ENCODE data around the gene KLRC2.
"Not testable (repeated sequence)": the region's sequence is repeated elsewhere in the genome, so short reads cannot be mapped to it uniquely, and the experiment has no call there.

DNA sequence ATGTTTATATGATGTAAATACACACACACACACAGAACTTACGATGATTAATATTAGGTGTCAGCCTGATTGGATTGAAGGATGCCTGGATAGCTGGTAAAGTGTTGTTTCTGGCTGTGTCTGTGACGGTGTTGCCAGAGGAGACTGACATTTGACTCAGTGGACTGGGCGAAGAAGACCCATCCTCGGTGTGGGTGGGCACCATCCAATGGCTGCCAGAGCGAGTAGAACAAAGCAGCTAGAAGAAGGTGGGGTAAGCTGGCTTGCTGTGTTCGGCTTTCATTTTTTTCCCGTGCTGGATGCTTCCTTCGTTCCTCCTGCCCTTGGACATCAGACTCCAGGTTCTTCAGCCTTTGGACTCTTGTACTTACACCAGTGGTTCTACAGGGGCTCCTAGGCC lies 5.3 kb upstream of the KLRC2 start:
- TF ChIP-seq, protein P1, sequence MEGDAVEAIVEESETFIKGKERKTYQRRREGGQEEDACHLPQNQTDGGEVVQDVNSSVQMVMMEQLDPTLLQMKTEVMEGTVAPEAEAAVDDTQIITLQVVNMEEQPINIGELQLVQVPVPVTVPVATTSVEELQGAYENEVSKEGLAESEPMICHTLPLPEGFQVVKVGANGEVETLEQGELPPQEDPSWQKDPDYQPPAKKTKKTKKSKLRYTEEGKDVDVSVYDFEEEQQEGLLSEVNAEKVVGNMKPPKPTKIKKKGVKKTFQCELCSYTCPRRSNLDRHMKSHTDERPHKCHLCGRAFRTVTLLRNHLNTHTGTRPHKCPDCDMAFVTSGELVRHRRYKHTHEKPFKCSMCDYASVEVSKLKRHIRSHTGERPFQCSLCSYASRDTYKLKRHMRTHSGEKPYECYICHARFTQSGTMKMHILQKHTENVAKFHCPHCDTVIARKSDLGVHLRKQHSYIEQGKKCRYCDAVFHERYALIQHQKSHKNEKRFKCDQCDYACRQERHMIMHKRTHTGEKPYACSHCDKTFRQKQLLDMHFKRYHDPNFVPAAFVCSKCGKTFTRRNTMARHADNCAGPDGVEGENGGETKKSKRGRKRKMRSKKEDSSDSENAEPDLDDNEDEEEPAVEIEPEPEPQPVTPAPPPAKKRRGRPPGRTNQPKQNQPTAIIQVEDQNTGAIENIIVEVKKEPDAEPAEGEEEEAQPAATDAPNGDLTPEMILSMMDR (IDR thresholded peaks at IDR 0.05; ENCODE audit: insufficient read depth, low read length), result not testable (repeated sequence)
- not testable (repeated sequence) for TF ChIP-seq GABPA (IDR thresholded peaks at IDR 0.05; ENCODE audit: low read depth)

Measured in HL-60 (cell line).